GM19328 (cell line): Measurements from ENCODE around the gene DPPA4.

Experiments
- ATAC-seq: cut with Tn5 transposase; IDR thresholded peaks from one replicate; pipeline ENCODE4 v1.9.1; 2021; ENCODE audit warnings: mild to moderate bottlenecking, moderate library complexity; ENCODE audit not compliant: unreplicated experiment

DPPA4 gene

GRCh38 chr3:109339197-109339596 is 1.9 kb upstream of the DPPA4 start:
- no peak for ATAC-seq

GRCh38 chr3:109338322-109338721 is 976 bp upstream of the DPPA4 start:
- ATAC-seq, result no peak

DNA sequence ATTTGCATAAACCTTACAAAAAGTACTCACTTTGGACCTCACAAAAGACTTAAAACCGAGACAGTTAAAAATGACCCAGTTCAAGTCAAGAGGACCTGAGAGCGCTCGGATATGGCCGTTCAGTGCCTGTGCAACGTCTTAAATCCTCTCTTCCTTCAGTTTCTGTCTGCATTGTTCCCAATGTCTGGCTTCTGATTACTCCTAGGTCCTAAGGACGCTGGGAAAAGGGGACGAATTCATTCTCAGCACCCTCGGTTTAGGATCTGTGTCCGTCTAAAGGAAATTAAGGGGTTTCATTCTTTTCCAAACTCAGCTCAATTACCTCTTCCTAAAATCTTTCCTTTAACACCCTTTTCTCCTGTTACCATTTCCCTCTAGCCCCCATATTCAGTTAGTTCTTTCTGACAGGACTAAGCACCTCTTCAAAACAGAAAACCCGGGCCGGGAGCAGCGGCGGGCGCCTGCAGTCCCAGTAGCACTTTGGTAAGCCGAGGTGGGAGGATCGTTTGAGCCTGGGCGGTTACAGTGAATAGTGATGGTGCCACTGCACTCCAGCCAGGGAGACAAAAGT is 970 bp downstream of the DPPA4 start:
- ATAC-seq, result no peak

DNA sequence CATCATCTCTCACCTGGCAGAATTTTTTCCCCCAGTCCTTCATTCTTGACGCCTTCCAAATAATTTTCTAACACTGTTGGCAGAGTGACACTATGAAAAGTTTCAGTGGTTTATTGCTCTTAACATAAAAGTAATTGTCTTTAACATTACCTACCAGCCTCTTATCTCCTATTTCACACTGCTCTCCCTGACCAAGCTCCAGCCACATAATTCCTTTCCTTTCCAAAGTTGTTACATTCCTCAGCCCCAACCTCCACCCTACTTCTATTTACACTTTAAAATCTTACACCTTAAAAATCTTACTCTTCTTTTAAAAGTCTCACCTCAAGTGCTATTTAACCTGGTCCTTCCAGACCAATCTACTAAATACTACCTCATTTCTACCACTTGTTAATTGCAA is 2.8 kb downstream of the DPPA4 start:
- ATAC-seq, result no peak

- no peak for ATAC-seq
Observed at GRCh38 chr3:109331692-109332091, 5.7 kb downstream of the DPPA4 start.

GRCh38 chr3:109330405-109330804 is 6.9 kb downstream of the DPPA4 start:
- ATAC-seq, result no peak

DNA sequence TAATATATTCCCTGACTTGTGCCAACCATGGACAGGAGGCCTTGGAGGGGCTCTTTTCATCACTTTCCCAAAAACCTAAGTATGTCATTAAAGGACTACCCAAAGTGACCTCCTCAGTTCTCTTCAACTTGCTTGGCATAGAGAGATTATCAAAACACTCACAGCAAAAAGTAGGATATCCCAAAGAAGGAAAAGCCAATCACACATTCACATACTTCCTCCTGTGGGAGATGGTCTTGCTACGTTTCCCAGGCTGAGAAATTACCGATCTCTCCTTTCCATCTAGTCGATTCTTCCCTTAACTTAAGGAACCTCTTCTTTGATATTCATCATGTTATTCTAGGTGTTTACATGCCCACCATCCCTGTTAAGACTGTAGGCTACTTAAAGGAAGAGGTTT is 9.1 kb downstream of the DPPA4 start:
- ATAC-seq, result no peak

DNA sequence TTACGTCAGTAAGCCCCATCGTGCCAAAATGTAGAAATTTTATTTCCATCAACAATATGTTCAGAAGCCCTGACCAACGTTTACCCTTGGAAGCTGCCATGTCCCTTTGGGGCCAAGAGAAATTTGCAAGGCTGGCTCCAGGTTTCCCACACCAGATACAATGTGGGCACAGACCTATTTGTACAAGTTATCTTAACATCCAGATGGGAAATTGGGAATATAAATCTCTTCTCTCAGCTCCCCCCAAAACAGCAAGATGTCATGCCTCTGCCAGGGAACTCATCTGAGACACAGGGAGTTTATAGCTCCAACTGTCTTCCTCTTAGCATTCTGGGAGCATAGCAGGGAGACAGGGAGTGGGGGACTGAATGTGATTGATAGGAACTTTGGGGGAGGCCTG is 11.7 kb downstream of the DPPA4 start:
- no peak for ATAC-seq

DNA sequence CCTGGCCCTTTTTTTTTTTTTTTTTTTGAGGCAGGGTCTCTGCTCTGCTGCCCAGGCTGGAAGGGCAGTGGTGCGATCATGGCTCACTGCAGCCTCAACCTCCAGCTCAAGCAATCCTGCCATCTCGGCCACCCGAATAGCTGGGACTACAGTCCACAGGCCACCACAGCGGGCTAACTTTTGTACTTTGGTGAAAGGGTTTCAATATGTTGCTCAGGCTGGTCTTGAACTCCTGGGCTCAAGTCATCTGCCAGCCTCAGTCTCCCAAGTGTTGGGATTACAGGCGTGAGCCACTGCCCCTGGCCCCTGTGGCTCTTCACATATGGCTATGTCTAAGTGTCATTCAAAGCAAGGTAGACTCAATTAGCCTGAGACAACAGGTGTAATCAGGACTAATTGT is 12.2 kb downstream of the DPPA4 start:
- no peak for ATAC-seq

DNA sequence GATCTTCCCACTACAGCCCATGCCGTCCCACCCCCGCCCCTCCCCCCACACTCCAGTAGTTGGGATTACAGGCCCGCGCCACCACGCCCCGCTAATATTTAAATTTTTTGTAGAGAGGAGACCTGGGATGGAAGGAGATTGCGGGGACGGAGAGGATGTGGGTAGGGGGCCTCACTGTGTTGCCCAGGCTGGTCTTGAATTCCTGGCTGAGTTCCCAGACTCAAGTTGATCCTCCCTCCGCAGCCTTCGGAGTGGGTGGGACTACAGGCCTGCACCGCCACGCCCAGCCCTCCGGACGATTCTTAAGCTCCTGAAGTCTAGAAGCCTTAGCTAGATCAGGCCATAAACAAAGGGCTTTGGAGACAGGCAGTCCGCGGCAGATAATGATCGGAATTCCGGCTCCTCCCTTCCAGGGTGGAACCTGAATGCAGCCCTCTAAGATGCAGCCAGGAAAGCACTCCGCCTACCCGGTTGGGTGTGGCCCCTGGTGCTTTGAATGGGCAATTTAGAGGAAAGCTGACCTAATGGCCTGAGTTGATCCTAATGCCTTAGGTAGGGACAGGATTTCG is 21.1 kb downstream of the DPPA4 start, which contains the start of gene DPPA2:
Gene DPPA2 (minus strand): TSS at position 356 of the 569 bp plus-strand sequence. CDS start 1,975 bp downstream, outside the sequence.
- no peak for ATAC-seq

DNA sequence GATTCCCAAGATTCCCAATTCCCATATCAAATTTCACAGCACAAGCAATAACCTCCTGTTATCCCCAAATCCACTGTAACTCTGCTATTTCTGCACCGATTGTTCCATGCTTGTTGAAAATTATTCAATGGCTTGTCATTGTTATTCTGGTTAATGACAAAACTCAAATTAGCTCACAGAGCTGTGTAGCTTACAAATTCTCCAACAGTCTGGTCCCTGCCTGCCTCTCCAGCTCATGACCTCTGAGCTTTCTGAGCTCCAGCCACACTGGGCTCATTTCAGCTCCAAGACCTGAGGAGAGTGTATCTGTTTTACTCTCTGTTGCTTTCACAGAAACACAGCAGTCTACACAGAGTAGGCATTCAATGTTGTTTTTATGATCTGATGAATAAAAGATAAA is 24.3 kb downstream of the DPPA4 start:
- ATAC-seq, result no peak

DNA sequence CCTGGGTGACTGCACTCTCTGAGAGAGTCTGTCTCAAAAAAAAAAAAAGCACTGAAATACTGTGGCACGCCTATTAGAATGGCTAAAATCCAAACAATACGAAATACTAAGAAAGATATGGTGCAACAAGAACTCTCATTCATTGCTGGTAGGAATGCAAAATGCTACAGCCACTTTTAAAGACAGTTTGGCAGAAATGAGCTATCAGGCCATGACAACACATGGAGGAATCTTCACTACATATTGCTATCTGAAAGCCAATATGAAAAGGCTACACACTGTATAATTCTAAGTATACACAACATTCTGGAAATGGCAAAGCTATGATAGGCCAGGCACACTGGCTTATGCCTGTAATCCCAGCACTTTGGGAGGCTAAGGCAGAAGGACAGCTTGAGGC is 39.9 kb downstream of the DPPA4 start:
- ATAC-seq, result no peak

- no peak for ATAC-seq
Observed at GRCh38 chr3:109284071-109284470, 53.3 kb downstream of the DPPA4 start.

DNA sequence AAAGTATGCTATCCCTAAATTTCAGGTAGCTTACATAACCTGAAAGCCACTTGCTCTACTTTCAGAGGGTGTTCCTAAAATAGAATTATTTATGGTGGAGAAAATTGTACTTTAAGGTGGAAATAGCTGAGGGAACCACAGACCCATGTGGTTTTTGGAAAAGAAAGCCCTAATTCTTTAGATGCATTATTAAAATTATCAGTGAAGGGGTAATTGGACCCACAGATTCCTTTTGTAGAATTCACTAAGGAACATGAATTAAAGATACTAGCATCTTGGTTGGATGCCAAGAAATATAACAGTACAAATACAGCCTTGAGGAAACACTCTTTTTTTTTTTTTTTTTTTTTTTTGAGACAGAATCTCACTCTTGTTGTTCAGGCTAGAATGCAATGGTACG is 58.8 kb downstream of the DPPA4 start:
- no peak for ATAC-seq

DNA sequence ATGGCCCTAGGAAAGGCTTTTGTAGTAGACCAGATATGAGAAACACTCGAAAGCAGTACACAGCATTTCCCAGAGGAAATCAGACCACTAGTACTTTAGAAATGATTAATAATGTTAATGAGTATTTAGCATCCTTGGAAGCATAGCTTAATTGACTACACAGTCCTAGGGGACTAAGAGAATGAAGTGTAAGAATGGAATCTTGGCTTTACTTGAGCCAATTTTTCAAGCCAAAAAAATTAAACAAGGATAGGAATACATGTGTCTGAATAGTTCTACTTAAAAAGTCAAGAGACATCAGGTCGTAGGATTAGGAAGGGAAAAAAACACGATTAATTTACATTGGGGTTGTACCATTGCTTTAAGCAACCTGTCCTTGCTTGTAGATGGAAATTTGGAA is 59.2 kb downstream of the DPPA4 start:
- no peak for ATAC-seq
